Pancreas (tissue), 10 donors: Measurements from ENCODE around the gene G6PC1. TPM values are rescaled to one million over a fixed set of nuclear protein-coding genes. Genes with fewer than 3 reads are reported as not detected.
"Not testable (repeated sequence)": the region's sequence is repeated elsewhere in the genome, so short reads cannot be mapped to it uniquely, and the experiment has no call there.

Source experiments
- ATAC-seq, 4 donors: fragments of 200-7000 bp; cut with Tn5 transposase; one replicate each; pipeline versions ENCODE4 v1.8.0 to v1.9.1; 2020; ENCODE audit warnings: mild to moderate bottlenecking in 4 of 4, moderate library complexity in 4 of 4
- DNase-seq, 6 donors: peaks; one replicate each; pipeline ENCODE4 v3.0.0-alpha.2; 2020
- FAIRE-seq: peaks from 2 replicates; lab custom pipeline; 2012; peaks lifted over from hg19 to GRCh38; lab: Jason Lieb, UNC
- H3K27ac ChIP-seq, 4 donors: fragments of 200-600 bp; sonication (generic); 1 replicate in 3 of 4; 2 replicates in 1 of 4; pipeline versions ENCODE4 v1.5.0 to v1.8.0; 2020
- H3K27me3 ChIP-seq, 4 donors: fragments of 200-600 bp; one replicate each; pipeline ENCODE4 v1.8.0; 2021
- H3K36me3 ChIP-seq, 3 donors: fragments of 200-600 bp; sonication (generic) in 1 of 3; one replicate each; pipeline versions ENCODE4 v1.5.0 to v1.8.0; 2020 to 2021
- H3K4me1 ChIP-seq, 3 donors: fragments of 200-600 bp; one replicate each; pipeline ENCODE4 v1.8.0; 2021
- H3K4me3 ChIP-seq, 4 donors: fragments of 200-600 bp; sonication (generic) in 2 of 4; one replicate each; pipeline versions ENCODE4 v1.5.0 to v1.8.0; 2020 to 2021
- H3K9me3 ChIP-seq, 4 donors: fragments of 200-600 bp; one replicate each; pipeline ENCODE4 v1.8.0; 2021
- WGBS, 2 donors: extraction: QIAGEN DNeasy Blood & Tissue Kit; methylation state at CpG; one replicate each; pipeline ENCODE4 v1.1.7; 2013; 5-methylcytosine and 5-hydroxymethylcytosine counted together
- intact Hi-C, 3 donors: fragments of 100-400 bp; cut with DNase I; formaldehyde crosslinking; loops; one replicate each; pipeline versions ENCODE4 v1.11.1 to v1.14.2; 2022
- polyA plus RNA-seq, 2 donors: library from polyadenylated mRNA; stranded (reverse); fragments of 200-250 nt; gene quantifications; one replicate each; pipeline ENCODE4 v1.2.3, GENCODE V29; 2013
- total RNA-seq, 6 donors: library from RNA; stranded (reverse); fragmentation: NEBNext Ultra II Directional in 4 of 6; extraction: Animal tissue kit (Norgen Biotek cat#: 25700) in 4 of 6; gene quantifications; one replicate each; pipeline versions ENCODE4 v1.2.1 to v1.2.4, GENCODE V29; 2021 to 2023
- TF ChIP-seq, protein P1 (sequence below), 4 donors: fragments of 200-600 bp; sonication (generic) in 3 of 4; IDR thresholded peaks; one replicate each; pipeline versions ENCODE4 v1.5.0 to v1.8.0; 2021; ENCODE audit warnings: antibody characterized with exemption in 4 of 4
- donor health status: healthy with polysubstance abuse.
- donor health status: DM: no; HTN: no; CAD: no; lungs with moderate emphysema.
- donor health status: DM: no; HTN: no; CAD: no.
- donor health status: control.
- donor health status: control.
- donor health status: Bipolar disorder and iron deficiency.
- donor health status: DM: yes; HTN: yes; CAD: no.
- donor health status: DM: no; HTN: no; CAD: no.
- donor health status: DM: no; HTN: no; CAD: no.
- donor health status: DM: yes; HTN: yes; CAD: no.

Gene G6PC1
- total and polyA plus RNA-seq, 8 donors, result 0.08 to 0.72 (median 0.23) TPM; not detected in 2

DNA sequence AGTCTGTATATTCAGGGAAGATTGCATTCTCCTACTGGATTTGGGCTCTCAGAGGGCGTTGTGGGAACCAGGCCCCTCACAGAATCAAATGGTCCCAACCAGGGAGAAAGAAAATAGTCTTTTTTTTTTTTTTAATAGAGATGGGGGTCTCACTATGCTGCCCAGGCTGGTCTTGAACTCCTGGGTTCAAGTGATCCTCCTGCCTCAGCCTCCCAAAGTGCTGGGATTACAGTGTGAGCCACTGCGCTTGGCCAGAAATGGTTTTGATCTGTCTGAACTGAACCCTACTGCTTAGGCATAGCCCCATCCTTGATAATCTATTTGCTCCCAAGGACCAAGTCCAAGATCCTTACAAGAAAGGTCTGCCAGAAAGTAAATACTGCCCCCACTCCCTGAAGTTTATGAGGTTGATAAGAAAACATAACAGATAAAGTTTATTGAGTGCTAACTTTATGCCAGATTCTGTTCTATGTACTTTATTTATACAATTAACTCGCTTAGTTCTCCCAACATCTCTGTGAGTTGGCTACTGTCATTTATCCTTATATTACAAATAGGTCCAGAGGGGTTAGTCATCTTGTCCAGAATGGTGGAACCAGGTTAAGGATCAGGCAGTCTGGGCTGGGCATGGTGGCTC is 13.5 kb downstream of the G6PC1 start:
- FAIRE-seq, result no peak
- DNase-seq, result no peak
- WGBS, 2 donors, result 50 to 56% methylated on average over 3 of the region's 3 CpGs

DNA sequence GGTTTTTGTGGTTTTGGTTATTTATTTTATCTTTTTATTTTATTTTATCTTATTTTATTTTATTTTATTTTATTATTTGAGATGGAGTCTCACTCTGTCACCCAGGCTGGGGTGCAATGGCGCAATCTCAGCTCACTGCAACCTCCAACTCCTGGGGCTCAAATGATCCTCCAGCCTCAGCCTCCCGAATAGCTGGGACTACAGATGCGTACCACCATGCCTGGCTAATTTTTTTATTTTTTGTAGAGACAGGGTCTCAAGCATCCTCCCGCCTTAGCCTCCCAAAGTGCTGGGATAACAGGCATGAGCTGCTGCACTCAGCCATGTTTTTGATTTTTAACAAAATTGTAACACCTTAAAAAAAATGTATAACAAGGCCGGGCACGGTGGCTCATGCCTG is 14.7 kb downstream of the G6PC1 start:
- H3K36me3 ChIP-seq, FAIRE-seq, H3K9me3 ChIP-seq, H3K27ac ChIP-seq, H3K4me3 ChIP-seq, H3K27me3 ChIP-seq, intact Hi-C loops, ATAC-seq, DNase-seq: not testable (repeated sequence)
- peaks cover 21 to 37% (median 25%) of the 10 kb centered on the region in 3 donors for H3K4me1 ChIP-seq
- WGBS, 2 donors, result 93 to 95% methylated on average over 6 of the region's 6 CpGs

More for the DNA sequence above, 13.5 kb downstream of the G6PC1 start:
- no peaks in the 10 kb centered on the region for H3K27me3 ChIP-seq
- TF ChIP-seq, protein P1, sequence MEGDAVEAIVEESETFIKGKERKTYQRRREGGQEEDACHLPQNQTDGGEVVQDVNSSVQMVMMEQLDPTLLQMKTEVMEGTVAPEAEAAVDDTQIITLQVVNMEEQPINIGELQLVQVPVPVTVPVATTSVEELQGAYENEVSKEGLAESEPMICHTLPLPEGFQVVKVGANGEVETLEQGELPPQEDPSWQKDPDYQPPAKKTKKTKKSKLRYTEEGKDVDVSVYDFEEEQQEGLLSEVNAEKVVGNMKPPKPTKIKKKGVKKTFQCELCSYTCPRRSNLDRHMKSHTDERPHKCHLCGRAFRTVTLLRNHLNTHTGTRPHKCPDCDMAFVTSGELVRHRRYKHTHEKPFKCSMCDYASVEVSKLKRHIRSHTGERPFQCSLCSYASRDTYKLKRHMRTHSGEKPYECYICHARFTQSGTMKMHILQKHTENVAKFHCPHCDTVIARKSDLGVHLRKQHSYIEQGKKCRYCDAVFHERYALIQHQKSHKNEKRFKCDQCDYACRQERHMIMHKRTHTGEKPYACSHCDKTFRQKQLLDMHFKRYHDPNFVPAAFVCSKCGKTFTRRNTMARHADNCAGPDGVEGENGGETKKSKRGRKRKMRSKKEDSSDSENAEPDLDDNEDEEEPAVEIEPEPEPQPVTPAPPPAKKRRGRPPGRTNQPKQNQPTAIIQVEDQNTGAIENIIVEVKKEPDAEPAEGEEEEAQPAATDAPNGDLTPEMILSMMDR (IDR thresholded peaks at IDR 0.05), result no peak
- no peaks in the 10 kb centered on the region for H3K9me3 ChIP-seq
- H3K27ac ChIP-seq, result no peak overlapping the region
- no peaks in the 10 kb centered on the region for H3K36me3 ChIP-seq
- intact Hi-C loops, result no loop called here
- peak in 2 of 4 donors; percentile 37 to 65 for ATAC-seq
- H3K4me3 ChIP-seq, result no peak overlapping the region
- H3K4me1 ChIP-seq, result peaks cover 11 to 26% (median 13%) of the 10 kb centered on the region in 3 donors

DNA sequence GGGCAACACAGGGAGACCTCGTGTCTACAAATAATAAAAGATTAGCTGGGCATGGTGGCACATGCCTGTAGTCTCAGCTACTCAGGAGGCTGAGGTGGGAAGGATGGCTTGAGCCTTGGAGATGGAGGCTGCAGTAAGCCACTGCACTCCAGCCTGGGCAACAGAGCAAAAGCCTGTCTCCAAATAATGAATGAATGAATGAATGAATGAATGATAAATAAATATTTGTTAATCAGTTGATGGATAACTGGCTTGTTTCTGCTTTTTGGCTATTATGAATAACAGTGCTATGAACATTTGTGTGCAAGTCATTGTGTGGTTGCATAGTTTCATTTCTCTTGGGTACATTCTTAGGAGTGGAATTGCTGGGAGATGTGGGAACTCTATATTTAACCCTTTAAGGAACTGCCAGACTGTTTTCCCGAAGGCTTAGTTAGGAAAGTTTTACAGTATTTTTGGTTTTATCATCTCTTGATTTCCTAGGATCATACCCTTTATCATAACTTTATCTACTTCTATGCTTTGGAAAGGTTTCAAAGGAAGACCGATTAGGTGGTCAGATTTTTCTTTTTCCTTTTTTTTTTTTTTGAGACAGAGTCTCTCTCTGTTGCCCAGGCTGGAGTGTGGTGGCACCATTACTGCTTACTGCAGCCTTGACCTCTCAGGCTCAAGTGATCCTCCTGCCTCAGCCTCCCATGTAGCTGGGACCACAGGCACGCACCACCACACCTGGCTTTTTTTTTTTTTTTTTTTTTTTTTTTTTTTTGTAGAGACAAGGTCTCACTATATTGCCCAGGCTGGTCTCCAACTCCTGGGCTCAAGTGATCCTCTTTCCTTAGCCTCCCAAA is 16.0 kb downstream of the G6PC1 start:
- DNase-seq, H3K36me3 ChIP-seq, H3K27me3 ChIP-seq, ATAC-seq, H3K4me3 ChIP-seq, FAIRE-seq, H3K27ac ChIP-seq, intact Hi-C loops, H3K9me3 ChIP-seq: not testable (repeated sequence)
- 77 to 80% methylated on average over 4 of the region's 4 CpGs for WGBS, 2 donors
- peaks cover 31 to 48% (median 36%) of the 10 kb centered on the region in 3 donors for H3K4me1 ChIP-seq

DNA sequence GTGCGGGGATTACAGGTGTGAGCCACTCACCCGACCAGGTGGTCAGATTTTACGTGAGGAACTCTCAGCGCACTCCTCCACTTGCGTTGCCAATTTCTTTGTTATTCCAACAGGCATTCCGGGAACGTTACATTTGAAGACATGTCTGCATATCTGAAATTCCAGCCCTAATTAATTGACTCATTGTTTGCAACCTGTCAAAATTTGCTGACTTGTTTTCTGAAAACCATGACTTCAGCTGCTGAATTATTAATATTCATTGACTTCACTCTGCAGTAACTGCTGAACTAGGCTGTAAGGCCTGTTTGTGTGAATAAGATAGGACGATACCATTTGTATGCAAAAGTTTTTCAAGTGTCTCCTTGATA is 16.6 kb downstream of the G6PC1 start:
- no peak for FAIRE-seq
- intact Hi-C loops, result no loop called here

DNA sequence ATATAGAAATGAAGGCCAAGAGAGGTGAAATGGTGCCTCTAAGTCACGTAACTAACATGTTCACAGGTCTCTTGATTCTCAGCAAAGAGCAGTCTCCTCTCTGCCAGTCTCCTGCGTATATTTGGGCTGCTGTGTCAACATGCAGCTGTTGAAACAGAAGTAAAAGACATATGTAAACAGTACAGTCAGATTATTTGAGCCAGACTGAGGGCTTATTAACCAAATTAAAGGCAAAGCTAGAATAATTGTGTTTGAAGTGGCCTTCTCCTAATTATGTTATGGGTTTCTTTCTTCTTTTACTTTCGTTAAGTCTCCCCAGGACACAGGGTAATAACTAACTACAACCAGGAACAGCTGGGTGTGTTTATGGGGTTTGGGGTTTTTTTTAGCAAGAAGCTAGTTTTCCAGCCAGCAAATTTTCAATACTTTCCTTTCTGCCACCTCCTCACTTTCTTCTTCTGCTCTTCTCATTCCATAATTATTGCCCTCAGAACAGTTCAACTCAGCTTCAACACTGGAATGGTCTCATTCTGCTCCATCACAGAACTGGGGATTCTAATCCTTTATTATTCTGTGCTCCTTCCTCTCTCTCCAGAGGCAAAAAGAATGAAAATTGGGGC is 18.4 kb downstream of the G6PC1 start:
- peak in 3 of 6 donors; percentile 36 to 53 (median 43) for DNase-seq
- peak; percentile 76 to 86 (median 84) for ATAC-seq
- no peaks in the 10 kb centered on the region for H3K36me3 ChIP-seq
- no peaks in the 10 kb centered on the region for H3K9me3 ChIP-seq
- H3K4me3 ChIP-seq, result peak overlapping the region in 1 of 4 donors; percentile 8
- peak overlapping the region; percentile 24 to 62 (median 56) for H3K27ac ChIP-seq
- TF ChIP-seq, protein P1 (IDR thresholded peaks at IDR 0.05), result no peak
- intact Hi-C loops, result no loop called here
- H3K4me1 ChIP-seq, result peaks cover 31 to 48% (median 36%) of the 10 kb centered on the region in 3 donors
- 11 to 14% methylated on average over 3 of the region's 3 CpGs for WGBS, 2 donors
- no peak for FAIRE-seq
- no peaks in the 10 kb centered on the region for H3K27me3 ChIP-seq

More for the DNA sequence above, 16.6 kb downstream of the G6PC1 start:
- peak overlapping the region in 2 of 4 donors; percentile 0 to 35 for H3K27ac ChIP-seq
- TF ChIP-seq, protein P1 (IDR thresholded peaks at IDR 0.05), result no peak
- DNase-seq (peak in 1 of 6 donors; percentile 37), ATAC-seq (peak in 2 of 4 donors; percentile 5 to 21)
- WGBS, 2 donors, result 48 to 49% methylated on average over 8 of the region's 8 CpGs
- no peaks in the 10 kb centered on the region for H3K27me3 ChIP-seq
- peaks cover 31 to 48% (median 36%) of the 10 kb centered on the region in 3 donors for H3K4me1 ChIP-seq
- H3K9me3 ChIP-seq, result no peaks in the 10 kb centered on the region
- H3K4me3 ChIP-seq, result no peak overlapping the region
- no peaks in the 10 kb centered on the region for H3K36me3 ChIP-seq

DNA sequence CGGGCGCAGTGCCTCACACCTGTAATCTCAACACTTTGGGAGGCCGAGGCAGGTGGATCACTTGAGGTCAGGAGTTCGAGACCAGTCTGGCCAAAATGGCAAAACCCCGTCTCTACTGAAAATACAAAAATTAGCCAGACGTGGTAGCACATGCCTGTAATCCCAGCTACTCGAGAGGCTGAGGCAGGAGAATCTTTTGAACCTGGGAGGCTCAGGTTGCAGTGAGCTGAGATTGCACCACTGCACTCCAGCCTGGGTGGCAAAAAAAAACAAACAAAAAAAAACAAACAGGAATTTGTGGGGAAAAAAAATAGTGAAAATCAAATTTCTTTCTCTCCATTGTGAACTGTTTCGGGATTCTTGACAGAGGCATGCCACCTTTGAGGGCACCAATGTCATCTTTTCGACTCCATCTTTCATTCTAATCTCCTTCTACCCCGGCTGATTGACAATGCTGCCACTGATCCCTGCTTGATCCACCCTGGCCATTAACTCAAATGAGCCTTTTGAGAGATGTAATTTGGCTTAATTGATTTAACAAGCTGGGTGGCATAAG is 19.0 kb downstream of the G6PC1 start:
- H3K27me3 ChIP-seq, H3K4me3 ChIP-seq, ATAC-seq, H3K9me3 ChIP-seq, DNase-seq, H3K36me3 ChIP-seq, FAIRE-seq, intact Hi-C loops: not testable (repeated sequence)
- Histone ChIP-seq H3K27ac (peak overlapping the region; percentile 24 to 62 (median 56)), H3K4me1 (peaks cover 31 to 45% (median 36%) of the 10 kb centered on the region in 3 donors)
- 57% methylated on average over 10 of the region's 10 CpGs for WGBS, 2 donors
